Ascending aorta (tissue), 2 donors: ENCODE measurements around the gene LGALS3. TPM values are rescaled to one million over a fixed set of nuclear protein-coding genes. Genes with fewer than 3 reads are reported as not detected.

ENCODE experiments used
- DNase-seq, 2 donors: peaks; one replicate each; pipeline ENCODE4 v3.0.0-alpha.2; 2019; ENCODE audit warnings: low spot score in 2 of 2
- H3K27ac ChIP-seq, 2 donors: fragments of 200-600 bp; sonication (generic); one replicate each; pipeline ENCODE4 v1.5.1; 2016 to 2017; ENCODE audit warnings: mild to moderate bottlenecking in 1 of 2
- H3K27me3 ChIP-seq: fragments of 200-600 bp; sonication (generic); one replicate; pipeline ENCODE4 v1.5.1; 2017
- H3K36me3 ChIP-seq, 2 donors: fragments of 200-600 bp; sonication (generic); one replicate each; pipeline ENCODE4 v1.5.1; 2016
- H3K4me1 ChIP-seq, 2 donors: fragments of 200-600 bp; sonication (generic); one replicate each; pipeline ENCODE4 v1.5.1; 2016 to 2017; ENCODE audit warnings: mild to moderate bottlenecking in 1 of 2
- H3K4me3 ChIP-seq, 2 donors: fragments of 200-600 bp; sonication (generic); one replicate each; pipeline ENCODE4 v1.5.1; 2016 to 2017; ENCODE audit warnings: mild to moderate bottlenecking in 1 of 2
- H3K9me3 ChIP-seq, 2 donors: fragments of 200-600 bp; sonication (generic); one replicate each; pipeline ENCODE4 v1.5.1; 2016
- CTCF ChIP-seq, 3 experiments: fragments of 200-600 bp in 2 of 3; fragments of 450-650 bp in 1 of 3; sonication (generic) in 2 of 3; IDR thresholded peaks; one replicate each; pipeline ENCODE4 v1.5.1; 2016 to 2019; ENCODE audit warnings: antibody characterized with exemption in 3 of 3, mild to moderate bottlenecking in 1 of 3, moderate library complexity in 1 of 3
- intact Hi-C: fragments of 100-400 bp; cut with DNase I; formaldehyde crosslinking; loops from one replicate; pipeline ENCODE4 v1.15.1; 2023
- total RNA-seq: library from RNA; depleted of rRNA; stranded (reverse); fragments of >200 nt; gene quantifications from one replicate; pipeline ENCODE4 v1.1.0, GENCODE V29; 2016

Gene LGALS3
- total RNA-seq, 1 donor from 2014 or later, result 358 TPM

DNA sequence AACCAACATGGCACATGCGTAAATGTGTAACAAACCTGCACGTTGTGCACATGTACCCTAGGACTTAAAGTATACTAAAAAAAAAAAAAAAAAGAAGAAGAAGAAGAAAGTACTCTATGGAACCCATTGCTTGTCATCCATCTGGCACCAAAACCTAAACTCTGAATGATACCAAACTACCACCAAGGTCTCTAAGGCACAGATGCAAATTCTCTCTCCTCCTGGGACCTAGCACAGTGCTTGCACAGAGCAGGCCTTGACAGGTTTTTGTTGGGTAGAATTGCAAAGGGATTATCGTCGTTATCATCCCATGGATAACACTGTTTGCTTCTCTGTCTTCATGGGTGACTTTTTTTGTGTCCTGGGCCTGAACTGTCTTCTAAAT, 13.2 kb upstream of the LGALS3 start:
- no peaks in the 10 kb centered on the region for H3K9me3 ChIP-seq
- H3K4me3 ChIP-seq, result no peak overlapping the region
- H3K27ac ChIP-seq, result no peak overlapping the region
- intact Hi-C loops, result no loop called here
- peaks cover 0 to 9% of the 10 kb centered on the region in 2 donors for H3K4me1 ChIP-seq
- H3K27me3 ChIP-seq, result no peaks in the 10 kb centered on the region
- DNase-seq, result no peak
- no peak for TF ChIP-seq CTCF (IDR thresholded peaks at IDR 0.05)
- no peaks in the 10 kb centered on the region for H3K36me3 ChIP-seq

DNA sequence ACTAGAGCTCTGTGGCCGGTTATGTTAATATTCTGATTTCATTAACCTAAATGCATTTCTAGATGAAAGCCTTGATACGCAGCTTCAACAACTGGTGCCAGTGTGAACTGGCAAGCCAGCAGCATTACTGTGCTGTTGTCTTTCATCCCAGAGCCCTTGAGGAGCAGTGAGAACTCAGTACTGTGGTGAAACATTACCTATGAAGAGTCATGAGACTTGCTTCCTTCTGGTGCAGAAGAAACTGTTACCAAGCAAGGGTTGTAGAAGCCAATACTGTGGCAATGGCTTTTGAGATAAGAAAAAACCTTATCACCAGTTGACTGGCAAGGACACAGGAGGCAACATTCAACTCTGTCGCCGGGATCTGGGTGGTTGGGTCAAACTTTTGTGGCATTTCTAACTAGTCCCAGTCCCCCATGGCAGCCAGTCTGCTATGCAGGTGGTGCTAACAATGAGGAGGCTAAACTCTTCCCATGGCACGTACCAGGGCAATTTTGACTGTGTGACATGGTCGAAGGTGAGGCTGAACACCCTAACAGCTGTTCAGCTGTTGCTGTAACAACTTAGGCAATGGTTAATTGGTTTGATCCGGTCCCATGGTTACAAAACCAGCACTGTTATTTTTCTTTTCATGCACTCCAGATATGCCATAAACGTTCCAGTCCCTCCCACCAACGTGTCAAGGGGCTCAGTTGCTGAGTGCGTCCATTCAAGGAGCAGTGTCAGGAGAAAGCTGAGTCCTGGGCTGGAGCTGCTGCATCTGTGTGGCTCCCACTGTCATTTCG, 12.6 kb upstream of the LGALS3 start:
- Histone ChIP-seq H3K9me3 (no peaks in the 10 kb centered on the region), H3K4me1 (peaks cover 0 to 9% of the 10 kb centered on the region in 2 donors), H3K36me3 (no peaks in the 10 kb centered on the region), H3K4me3 (no peak overlapping the region), H3K27ac (no peak overlapping the region), H3K27me3 (no peaks in the 10 kb centered on the region)
- DNase-seq, result no peak
- intact Hi-C loops, result no loop called here
- no peak for TF ChIP-seq CTCF (IDR thresholded peaks at IDR 0.05)

GRCh38 chr14:55117803-55118441, 11.1 kb upstream of the LGALS3 start:
- Histone ChIP-seq H3K4me3 (no peak overlapping the region), H3K27ac (peak overlapping the region; percentile 30 to 59), H3K36me3 (no peaks in the 10 kb centered on the region), H3K4me1 (peaks cover 6 to 19% of the 10 kb centered on the region in 2 donors), H3K9me3 (no peaks in the 10 kb centered on the region), H3K27me3 (no peaks in the 10 kb centered on the region)
- DNase-seq, result no peak
- intact Hi-C loops, result no loop called here
- TF ChIP-seq CTCF (IDR thresholded peaks at IDR 0.05), result no peak

DNA sequence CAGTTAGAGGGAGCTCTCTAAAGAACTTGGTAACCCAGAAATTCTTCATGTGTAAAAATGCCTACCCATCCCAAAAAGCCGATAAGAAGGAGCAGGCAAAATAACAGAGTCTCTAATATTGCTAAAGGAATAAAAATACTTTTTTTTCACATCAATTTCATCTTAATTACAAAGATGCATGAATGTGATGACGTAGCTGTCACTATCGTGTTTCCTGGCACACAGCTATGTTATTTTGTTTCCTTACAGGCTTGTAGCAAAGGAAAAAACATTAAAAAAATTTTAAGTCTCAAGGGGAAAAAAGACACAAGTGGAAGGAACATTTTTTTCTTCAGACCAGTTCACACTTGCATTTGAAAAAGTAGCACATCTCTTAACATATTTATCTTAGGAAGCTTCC, 10.3 kb upstream of the LGALS3 start:
- DNase-seq, result no peak
- no peaks in the 10 kb centered on the region for H3K36me3 ChIP-seq
- H3K27ac ChIP-seq, result peak overlapping the region; percentile 30 to 59
- H3K9me3 ChIP-seq, result no peaks in the 10 kb centered on the region
- H3K27me3 ChIP-seq, result no peaks in the 10 kb centered on the region
- H3K4me1 ChIP-seq, result peaks cover 6 to 23% of the 10 kb centered on the region in 2 donors
- intact Hi-C loops, result no loop called here
- no peak for TF ChIP-seq CTCF (IDR thresholded peaks at IDR 0.05)
- H3K4me3 ChIP-seq, result no peak overlapping the region

GRCh38 chr14:55120571-55121495, 8.2 kb upstream of the LGALS3 start:
- no peak overlapping the region for H3K4me3 ChIP-seq
- no peaks in the 10 kb centered on the region for H3K36me3 ChIP-seq
- no peak for TF ChIP-seq CTCF (IDR thresholded peaks at IDR 0.05)
- no peaks in the 10 kb centered on the region for H3K9me3 ChIP-seq
- H3K27me3 ChIP-seq, result no peaks in the 10 kb centered on the region
- peaks cover 6 to 23% of the 10 kb centered on the region in 2 donors for H3K4me1 ChIP-seq
- intact Hi-C loops, result no loop called here
- DNase-seq, result no peak
- no peak overlapping the region for H3K27ac ChIP-seq
